GM12878 (cell line): ENCODE measurements around the gene TMPRSS4. TPM values are rescaled to one million over a fixed set of nuclear protein-coding genes. Genes with fewer than 3 reads are reported as not detected.

Experiments
- ATAC-seq: fragments of 200-7000 bp; cut with Tn5 transposase; 3 replicates; pipeline ENCODE4 v1.9.1; 2020; ENCODE audit warnings: mild to moderate bottlenecking, moderate library complexity
- BruUV-seq: library from RNA; stranded (reverse); fragments of 400-500 nt; replicated peaks from 2 replicates; lab custom pipeline; 2021; lab: Mats Ljungman, UMichigan
- CTCF ChIA-PET: fragments of 300-600 bp; sonication (Branson Sonifier 250); formaldehyde crosslinking; extraction: SDS; loops from one replicate; lab custom pipeline; 2021; ENCODE audit warnings: inconsistent platforms; lab: Yijun Ruan, JAX
- POLR2A ChIA-PET: fragments of 350-600 bp; formaldehyde crosslinking; extraction: SDS; loops from one replicate; lab custom pipeline; 2021; ENCODE audit warnings: inconsistent platforms; lab: Charles Lee
- RAD21 ChIA-PET: fragments of 300-600 bp; sonication (Branson Sonifier 250); formaldehyde crosslinking; loops from one replicate; lab custom pipeline; 2023; ENCODE audit warnings: antibody characterized with exemption; ENCODE audit not compliant: unreplicated experiment; lab: Charles Lee
- SMC1A ChIA-PET: fragments of 300-600 bp; sonication (Branson Sonifier 250); formaldehyde crosslinking; loops from one replicate; lab custom pipeline; 2023; ENCODE audit not compliant: unreplicated experiment, uncharacterized antibody; lab: Charles Lee
- DNase-seq: peaks from one replicate; pipeline ENCODE4 v3.0.0-alpha.2; 2011; ENCODE audit warnings: low read depth, low spot score
- FAIRE-seq: peaks from 3 replicates; lab custom pipeline; 2011; peaks lifted over from hg19 to GRCh38; lab: Jason Lieb, UNC
- H2AFZ ChIP-seq: 2 replicates; pipeline ENCODE4 v1.6.0; 2011; ENCODE audit warnings: low read depth, low read length, control low read depth; ENCODE audit not compliant: control insufficient read depth
- H3K27ac ChIP-seq: 2 replicates; pipeline ENCODE4 v1.5.1; 2011; ENCODE audit warnings: control low read depth; ENCODE audit not compliant: control insufficient read depth, insufficient read depth
- H3K27me3 ChIP-seq, 2 experiments: replicated peaks in 1 of 2; 2 replicates each; pipeline versions ENCODE4 v1.6.0 to v1.6.1; 2011; ENCODE audit warnings: low read length in 1 of 2; ENCODE audit not compliant: control insufficient read depth in 2 of 2, insufficient read depth in 2 of 2
- H3K36me3 ChIP-seq, 2 experiments: 2 replicates each; pipeline ENCODE4 v1.5.1; 2011; ENCODE audit warnings: low read length in 1 of 2; ENCODE audit not compliant: control insufficient read depth in 2 of 2, insufficient read depth in 2 of 2
- H3K4me1 ChIP-seq: 2 replicates; pipeline ENCODE4 v1.6.1; 2011; ENCODE audit warnings: mild to moderate bottlenecking, low read length, moderate library complexity, mixed read lengths; ENCODE audit not compliant: control insufficient read depth, insufficient read depth
- H3K4me2 ChIP-seq: 2 replicates; pipeline ENCODE4 v1.6.0; 2011; ENCODE audit warnings: control low read depth; ENCODE audit not compliant: control insufficient read depth, insufficient read depth
- H3K4me3 ChIP-seq: fragments of 200-600 bp; sonication (generic); 2 replicates; pipeline ENCODE4 v1.5.1; 2016
- H3K79me2 ChIP-seq: 2 replicates; pipeline ENCODE4 v1.6.0; 2011; ENCODE audit warnings: low read length; ENCODE audit not compliant: control insufficient read depth, insufficient read depth
- H3K9ac ChIP-seq: 2 replicates; pipeline ENCODE4 v1.8.0; 2011; ENCODE audit warnings: low read length, control low read depth, mixed read lengths; ENCODE audit not compliant: control insufficient read depth, insufficient read depth
- H3K9me3 ChIP-seq: replicated peaks from 3 replicates; pipeline ENCODE4 v1.5.1; 2011; ENCODE audit warnings: mild to moderate bottlenecking, low read length; ENCODE audit not compliant: control insufficient read depth, insufficient read depth
- H4K20me1 ChIP-seq: 2 replicates; pipeline ENCODE4 v1.6.0; 2011; ENCODE audit not compliant: control insufficient read depth, insufficient read depth
- CREB1 ChIP-seq: IDR thresholded peaks from 2 replicates; pipeline ENCODE4 v1.6.1; 2012; ENCODE audit warnings: low read depth, mild to moderate bottlenecking, inconsistent platforms
- EP300 ChIP-seq, 2 experiments: fragments of 150-350 bp in 1 of 2; IDR thresholded peaks; 2 replicates each; pipeline ENCODE4 v1.6.1; 2011 to 2012; ENCODE audit warnings: low read depth in 2 of 2, low read length in 2 of 2, borderline replicate concordance in 1 of 2, improper control_type of control experiment in 1 of 2, inconsistent platforms in 1 of 2; ENCODE audit not compliant: control insufficient read depth in 1 of 2
- ETV6 ChIP-seq, 2 experiments: fragments of 450-650 bp in 1 of 2; IDR thresholded peaks in 1 of 2; conservative IDR thresholded peaks in 1 of 2; 2 replicates each; pipeline ENCODE4 v1.6.1; 2014; ENCODE audit warnings: antibody characterized with exemption in 1 of 2, borderline replicate concordance in 1 of 2, low read depth in 1 of 2, mild to moderate bottlenecking in 1 of 2, moderate library complexity in 1 of 2
- FOXM1 ChIP-seq: IDR thresholded peaks from 2 replicates; pipeline ENCODE4 v1.6.1; 2012; ENCODE audit warnings: low read depth, mild to moderate bottlenecking, inconsistent platforms, low read length, moderate library complexity
- GATAD2B ChIP-seq: fragments of 450-650 bp; conservative IDR thresholded peaks from 2 replicates; pipeline ENCODE4 v1.6.1; 2017; ENCODE audit warnings: low read depth, mild to moderate bottlenecking, moderate library complexity
- KAT2A ChIP-seq: conservative IDR thresholded peaks from 2 replicates; pipeline ENCODE4 v1.6.1; 2011; ENCODE audit warnings: low read depth, low read length; ENCODE audit not compliant: control insufficient read depth
- RFX5 ChIP-seq: IDR thresholded peaks from 2 replicates; pipeline ENCODE4 v1.6.1; 2011; ENCODE audit warnings: low read depth, low read length, improper control_type of control experiment
- SIN3A ChIP-seq: IDR thresholded peaks from 2 replicates; pipeline ENCODE4 v1.6.1; 2012; ENCODE audit warnings: low read depth, low read length, improper control_type of control experiment
- SMAD5 ChIP-seq: IDR thresholded peaks from 2 replicates; pipeline ENCODE4 v1.6.1; 2016; ENCODE audit warnings: antibody characterized with exemption, low read depth
- STAT3 ChIP-seq: IDR thresholded peaks from 2 replicates; pipeline ENCODE4 v1.6.1; 2011; ENCODE audit warnings: low read depth, low read length, improper control_type of control experiment
- ZNF274 ChIP-seq: IDR thresholded peaks from one replicate; pipeline ENCODE4 v1.8.0; 2011; ENCODE audit not compliant: insufficient read length, insufficient read depth
- ZNF384 ChIP-seq: IDR thresholded peaks from 2 replicates; pipeline ENCODE4 v1.6.1; 2012; ENCODE audit warnings: low read depth, mild to moderate bottlenecking, low read length, improper control_type of control experiment, borderline replicate concordance
- ZSCAN29 ChIP-seq: fragments of 450-650 bp; IDR thresholded peaks from 2 replicates; pipeline ENCODE4 v1.6.1; 2017; ENCODE audit warnings: mild to moderate bottlenecking, moderate library complexity
- WGBS: methylation state at CpG from one replicate; pipeline ENCODE4 v1.1.6; 2016; ENCODE audit warnings: low lambda C conversion rate; ENCODE audit not compliant: insufficient replicate concordance, insufficient coverage; ENCODE audit errors: missing lambda C conversion rate; 5-methylcytosine and 5-hydroxymethylcytosine counted together
- in situ Hi-C: fragments of 300-500 bp; cut with MboI; formaldehyde crosslinking; loops from 9 replicates; pipeline ENCODE4 v1.14.3; 2018; ENCODE audit warnings: mixed read lengths
- intact Hi-C: fragments of 100-400 bp; cut with micrococcal nuclease; formaldehyde crosslinking; loops from one replicate; pipeline ENCODE4 v1.14.2; 2022; ENCODE audit not compliant: unreplicated experiment
- polyA plus RNA-seq, 11 experiments: library from polyadenylated mRNA; depleted of rRNA in 4 of 11; unstranded in 6 of 11; stranded (reverse) in 5 of 11; fragments of >200 nt; fragmentation: Nextera tagmentation in 4 of 11; fragmentation: Illumina TruSeq in 1 of 11; extraction: Ambion mirVana in 4 of 11; extraction: Trizol in 1 of 11; gene quantifications; 1 replicate in 1 of 11; 2 replicates in 10 of 11; pipeline versions ENCODE4 v1.2.1 to v1.2.3, GENCODE V29; 2011 to 2016; ENCODE audit warnings: inconsistent platforms in 2 of 11, missing spikeins in 2 of 11, low read depth in 1 of 11
- total RNA-seq, 4 experiments: library from RNA; depleted of rRNA in 3 of 4; stranded (reverse); fragments of >200 nt in 3 of 4; fragmentation: Illumina TruSeq in 1 of 4; extraction: Trizol in 1 of 4; gene quantifications; 2 replicates each; pipeline versions ENCODE4 v1.2.1 to v1.2.3, GENCODE V29; 2013 to 2021
- TF ChIP-seq, protein P1 (sequence below), 3 experiments: IDR thresholded peaks in 2 of 3; conservative IDR thresholded peaks in 1 of 3; 2 replicates each; pipeline ENCODE4 v1.5.1; 2011; ENCODE audit warnings: low read depth in 3 of 3, low read length in 3 of 3, mild to moderate bottlenecking in 3 of 3, control low read depth in 2 of 3, moderate library complexity in 2 of 3, inconsistent platforms in 1 of 3, mixed read lengths in 1 of 3; ENCODE audit not compliant: control insufficient read depth in 2 of 3, insufficient read depth in 1 of 3; ENCODE audit errors: extremely low read depth in 1 of 3
- TF ChIP-seq, protein P2 (sequence below): IDR thresholded peaks from 2 replicates; pipeline ENCODE4 v1.6.1; 2012; ENCODE audit warnings: low read depth, low read length, improper control_type of control experiment
- TF ChIP-seq, protein P3 (sequence below): IDR thresholded peaks from 2 replicates; pipeline ENCODE4 v1.6.1; 2011; ENCODE audit warnings: borderline replicate concordance, low read depth, mild to moderate bottlenecking, moderate library complexity, low read length; ENCODE audit not compliant: insufficient read depth, poor library complexity, severe bottlenecking
- TF ChIP-seq, protein P4 (sequence below): fragments of 150-350 bp; IDR thresholded peaks from 2 replicates; pipeline ENCODE4 v1.6.1; 2016; ENCODE audit warnings: low read depth, low read length

Gene TMPRSS4
- total and polyA plus RNA-seq, 10 of the 15 experiments (the other 5 are each of a cell fraction or from before 2014, with no cell fraction given), result 0.14 to 0.26 TPM; not detected in 8

DNA sequence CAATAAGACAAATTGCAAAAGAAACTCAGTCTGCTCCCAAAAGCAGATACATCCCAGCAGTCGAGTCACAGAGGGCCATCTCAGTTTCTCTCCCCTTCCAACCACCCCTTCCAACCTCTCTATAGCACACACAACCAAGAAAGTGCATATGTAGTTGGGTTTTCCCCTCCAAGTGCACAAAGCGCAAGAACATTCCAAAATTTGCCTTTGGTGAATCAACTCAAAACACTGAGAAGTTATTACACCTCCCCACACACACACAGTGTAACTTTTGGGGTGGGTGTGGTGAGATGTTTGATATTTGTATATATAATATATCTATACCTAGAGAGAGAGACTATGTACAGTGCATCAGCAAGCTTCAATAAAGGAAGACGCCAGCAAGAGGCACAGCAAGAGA lies 86.0 kb downstream of the TMPRSS4 start:
- H3K27ac ChIP-seq, result no peak overlapping the region
- peaks cover 0 to 6% of the 10 kb centered on the region in 2 experiments; a peak in 3 of 4 replicates for H3K27me3 ChIP-seq
- ATAC-seq (no peak), FAIRE-seq (no peak), DNase-seq (no peak)
- ChIA-PET CTCF (interaction anchor here (0.8 kb wide), 2 partner anchors 11 to 36 kb away, joined by 3 read pairs; no protein-coding TSS in a partner anchor), POLR2A (no interaction called here), RAD21 (no interaction called here), SMC1A (no interaction called here)
- no peak overlapping the region for H2AFZ ChIP-seq
- H3K4me2 ChIP-seq, result no peak overlapping the region
- H3K79me2 ChIP-seq, result no peaks in the 10 kb centered on the region
- no peaks in the 10 kb centered on the region for H3K36me3 ChIP-seq
- no peaks in the 10 kb centered on the region for H4K20me1 ChIP-seq
- 1% methylated on average over 3 of the region's 3 CpGs for WGBS
- no TSS peak for BruUV-seq
- H3K9ac ChIP-seq, result no peak overlapping the region
- no peak overlapping the region for H3K4me3 ChIP-seq
- H3K9me3 ChIP-seq, result no peaks in the 10 kb centered on the region
- in situ Hi-C loops, result no loop called here
- intact Hi-C loops, result no loop called here
- H3K4me1 ChIP-seq, result no peaks in the 10 kb centered on the region
- TF ChIP-seq GATAD2B, result no peak
- TF ChIP-seq ZNF384, result no peak
- TF ChIP-seq KAT2A, result no peak
- no peak for TF ChIP-seq FOXM1
- TF ChIP-seq SMAD5, result no peak
- TF ChIP-seq, protein P1, sequence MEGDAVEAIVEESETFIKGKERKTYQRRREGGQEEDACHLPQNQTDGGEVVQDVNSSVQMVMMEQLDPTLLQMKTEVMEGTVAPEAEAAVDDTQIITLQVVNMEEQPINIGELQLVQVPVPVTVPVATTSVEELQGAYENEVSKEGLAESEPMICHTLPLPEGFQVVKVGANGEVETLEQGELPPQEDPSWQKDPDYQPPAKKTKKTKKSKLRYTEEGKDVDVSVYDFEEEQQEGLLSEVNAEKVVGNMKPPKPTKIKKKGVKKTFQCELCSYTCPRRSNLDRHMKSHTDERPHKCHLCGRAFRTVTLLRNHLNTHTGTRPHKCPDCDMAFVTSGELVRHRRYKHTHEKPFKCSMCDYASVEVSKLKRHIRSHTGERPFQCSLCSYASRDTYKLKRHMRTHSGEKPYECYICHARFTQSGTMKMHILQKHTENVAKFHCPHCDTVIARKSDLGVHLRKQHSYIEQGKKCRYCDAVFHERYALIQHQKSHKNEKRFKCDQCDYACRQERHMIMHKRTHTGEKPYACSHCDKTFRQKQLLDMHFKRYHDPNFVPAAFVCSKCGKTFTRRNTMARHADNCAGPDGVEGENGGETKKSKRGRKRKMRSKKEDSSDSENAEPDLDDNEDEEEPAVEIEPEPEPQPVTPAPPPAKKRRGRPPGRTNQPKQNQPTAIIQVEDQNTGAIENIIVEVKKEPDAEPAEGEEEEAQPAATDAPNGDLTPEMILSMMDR (IDR thresholded peaks at IDR 0.05 in 2 of 3, conservative IDR thresholded peaks at IDR 0.05 in 1 of 3; ENCODE audit: control insufficient read depth in 2 of 3, extremely low read depth in 1 of 3, insufficient read depth in 1 of 3, low read depth in 3 of 3, low read length in 3 of 3), result no peak
- no peak for TF ChIP-seq CREB1
- TF ChIP-seq, protein P2, sequence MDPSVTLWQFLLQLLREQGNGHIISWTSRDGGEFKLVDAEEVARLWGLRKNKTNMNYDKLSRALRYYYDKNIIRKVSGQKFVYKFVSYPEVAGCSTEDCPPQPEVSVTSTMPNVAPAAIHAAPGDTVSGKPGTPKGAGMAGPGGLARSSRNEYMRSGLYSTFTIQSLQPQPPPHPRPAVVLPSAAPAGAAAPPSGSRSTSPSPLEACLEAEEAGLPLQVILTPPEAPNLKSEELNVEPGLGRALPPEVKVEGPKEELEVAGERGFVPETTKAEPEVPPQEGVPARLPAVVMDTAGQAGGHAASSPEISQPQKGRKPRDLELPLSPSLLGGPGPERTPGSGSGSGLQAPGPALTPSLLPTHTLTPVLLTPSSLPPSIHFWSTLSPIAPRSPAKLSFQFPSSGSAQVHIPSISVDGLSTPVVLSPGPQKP, result no peak
- no peak for TF ChIP-seq RFX5
- TF ChIP-seq STAT3, result no peak
- TF ChIP-seq, protein P3, sequence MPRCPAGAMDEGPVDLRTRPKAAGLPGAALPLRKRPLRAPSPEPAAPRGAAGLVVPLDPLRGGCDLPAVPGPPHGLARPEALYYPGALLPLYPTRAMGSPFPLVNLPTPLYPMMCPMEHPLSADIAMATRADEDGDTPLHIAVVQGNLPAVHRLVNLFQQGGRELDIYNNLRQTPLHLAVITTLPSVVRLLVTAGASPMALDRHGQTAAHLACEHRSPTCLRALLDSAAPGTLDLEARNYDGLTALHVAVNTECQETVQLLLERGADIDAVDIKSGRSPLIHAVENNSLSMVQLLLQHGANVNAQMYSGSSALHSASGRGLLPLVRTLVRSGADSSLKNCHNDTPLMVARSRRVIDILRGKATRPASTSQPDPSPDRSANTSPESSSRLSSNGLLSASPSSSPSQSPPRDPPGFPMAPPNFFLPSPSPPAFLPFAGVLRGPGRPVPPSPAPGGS, result no peak
- no peak for TF ChIP-seq ETV6 (conservative IDR thresholded peaks at IDR 0.05 in 1 of 2, IDR thresholded peaks at IDR 0.05 in 1 of 2; ENCODE audit: borderline replicate concordance in 1 of 2, low read depth in 1 of 2)
- TF ChIP-seq, protein P4, sequence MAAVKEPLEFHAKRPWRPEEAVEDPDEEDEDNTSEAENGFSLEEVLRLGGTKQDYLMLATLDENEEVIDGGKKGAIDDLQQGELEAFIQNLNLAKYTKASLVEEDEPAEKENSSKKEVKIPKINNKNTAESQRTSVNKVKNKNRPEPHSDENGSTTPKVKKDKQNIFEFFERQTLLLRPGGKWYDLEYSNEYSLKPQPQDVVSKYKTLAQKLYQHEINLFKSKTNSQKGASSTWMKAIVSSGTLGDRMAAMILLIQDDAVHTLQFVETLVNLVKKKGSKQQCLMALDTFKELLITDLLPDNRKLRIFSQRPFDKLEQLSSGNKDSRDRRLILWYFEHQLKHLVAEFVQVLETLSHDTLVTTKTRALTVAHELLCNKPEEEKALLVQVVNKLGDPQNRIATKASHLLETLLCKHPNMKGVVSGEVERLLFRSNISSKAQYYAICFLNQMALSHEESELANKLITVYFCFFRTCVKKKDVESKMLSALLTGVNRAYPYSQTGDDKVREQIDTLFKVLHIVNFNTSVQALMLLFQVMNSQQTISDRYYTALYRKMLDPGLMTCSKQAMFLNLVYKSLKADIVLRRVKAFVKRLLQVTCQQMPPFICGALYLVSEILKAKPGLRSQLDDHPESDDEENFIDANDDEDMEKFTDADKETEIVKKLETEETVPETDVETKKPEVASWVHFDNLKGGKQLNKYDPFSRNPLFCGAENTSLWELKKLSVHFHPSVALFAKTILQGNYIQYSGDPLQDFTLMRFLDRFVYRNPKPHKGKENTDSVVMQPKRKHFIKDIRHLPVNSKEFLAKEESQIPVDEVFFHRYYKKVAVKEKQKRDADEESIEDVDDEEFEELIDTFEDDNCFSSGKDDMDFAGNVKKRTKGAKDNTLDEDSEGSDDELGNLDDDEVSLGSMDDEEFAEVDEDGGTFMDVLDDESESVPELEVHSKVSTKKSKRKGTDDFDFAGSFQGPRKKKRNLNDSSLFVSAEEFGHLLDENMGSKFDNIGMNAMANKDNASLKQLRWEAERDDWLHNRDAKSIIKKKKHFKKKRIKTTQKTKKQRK, result no peak
- no peak for TF ChIP-seq EP300 (IDR thresholded peaks at IDR 0.05; ENCODE audit: borderline replicate concordance in 1 of 2, control insufficient read depth in 1 of 2, low read depth in 2 of 2, low read length in 2 of 2)
- no peak for TF ChIP-seq ZSCAN29
- TF ChIP-seq ZNF274, result no peak
- TF ChIP-seq SIN3A, result no peak
